CD14-positive monocyte (primary cell): ENCODE results near the gene MRGPRD. TPM values are rescaled to one million over a fixed set of nuclear protein-coding genes. Genes with fewer than 3 reads are reported as not detected.

Experiments
- DNase-seq, 3 donors: peaks; one replicate each; pipeline ENCODE4 v3.0.0-alpha.2; 2011 to 2022
- H2AFZ ChIP-seq: 2 replicates; pipeline ENCODE4 v1.6.0; 2012; ENCODE audit warnings: mild to moderate bottlenecking, low read depth, low read length, inconsistent platforms; ENCODE audit not compliant: insufficient read depth, poor library complexity, severe bottlenecking
- H3K27ac ChIP-seq, 2 donors: 1 replicate in 1 of 2; 2 replicates in 1 of 2; pipeline ENCODE4 v1.5.1; 2012 to 2013; ENCODE audit warnings: low read length in 2 of 2, control low read depth in 1 of 2, inconsistent platforms in 1 of 2, low read depth in 1 of 2, mild to moderate bottlenecking in 1 of 2
- H3K27me3 ChIP-seq, 2 donors: one replicate each; pipeline versions ENCODE4 v1.6.0 to v1.6.1; 2011 to 2013; ENCODE audit warnings: low read length in 2 of 2; ENCODE audit not compliant: control insufficient read depth in 2 of 2, insufficient read depth in 2 of 2
- H3K36me3 ChIP-seq, 2 donors: replicated peaks in 1 of 2; 1 replicate in 1 of 2; 2 replicates in 1 of 2; pipeline versions ENCODE4 v1.5.1 to v1.6.1; 2012 to 2013; ENCODE audit warnings: low read length in 2 of 2, control low read depth in 1 of 2, inconsistent platforms in 1 of 2, mild to moderate bottlenecking in 1 of 2; ENCODE audit not compliant: insufficient read depth in 2 of 2, control insufficient read depth in 1 of 2
- H3K4me1 ChIP-seq, 2 donors: 1 replicate in 1 of 2; 2 replicates in 1 of 2; pipeline versions ENCODE4 v1.5.1 to v1.6.1; 2012 to 2013; ENCODE audit warnings: low read length in 2 of 2, control low read depth in 1 of 2, inconsistent platforms in 1 of 2, mild to moderate bottlenecking in 1 of 2, moderate library complexity in 1 of 2; ENCODE audit not compliant: insufficient read depth in 2 of 2, control insufficient read depth in 1 of 2
- H3K4me2 ChIP-seq: replicated peaks from 2 replicates; pipeline ENCODE3; 2012; ENCODE audit warnings: low read length, moderate library complexity, mild to moderate bottlenecking; ENCODE audit not compliant: poor library complexity, severe bottlenecking; ENCODE audit errors: extremely low read depth
- H3K4me3 ChIP-seq, 3 experiments: fragments of 200-600 bp in 1 of 3; sonication (generic) in 1 of 3; replicated peaks in 1 of 3; 1 replicate in 2 of 3; 2 replicates in 1 of 3; pipeline ENCODE4 v1.5.1; 2011 to 2013; ENCODE audit warnings: low read length in 3 of 3, mild to moderate bottlenecking in 3 of 3, control low read depth in 2 of 3, low read depth in 2 of 3, inconsistent platforms in 1 of 3, moderate library complexity in 1 of 3
- H3K79me2 ChIP-seq: 2 replicates; pipeline ENCODE4 v1.6.0; 2012; ENCODE audit warnings: mild to moderate bottlenecking, control low read depth, inconsistent platforms, low read length, moderate library complexity; ENCODE audit not compliant: insufficient read depth
- H3K9ac ChIP-seq: 2 replicates; pipeline ENCODE4 v1.6.0; 2017; ENCODE audit warnings: low read length, mild to moderate bottlenecking; ENCODE audit not compliant: insufficient read depth, poor library complexity, severe bottlenecking
- H3K9me3 ChIP-seq, 2 donors: replicated peaks in 1 of 2; 1 replicate in 1 of 2; 2 replicates in 1 of 2; pipeline versions ENCODE4 v1.5.1 to v1.6.1; 2012 to 2013; ENCODE audit warnings: low read length in 2 of 2, control low read depth in 1 of 2; ENCODE audit not compliant: control insufficient read depth in 1 of 2, insufficient read depth in 1 of 2
- H4K20me1 ChIP-seq: 2 replicates; pipeline ENCODE4 v1.6.0; 2012; ENCODE audit warnings: mild to moderate bottlenecking, low read length, control low read depth, moderate library complexity; ENCODE audit not compliant: insufficient read depth
- H3K27ac Mint-ChIP-seq, 7 donors: one replicate each; pipeline ENCODE4 v1.8.0; 2020; ENCODE audit warnings: mild to moderate bottlenecking in 7 of 7, mixed read lengths in 7 of 7, moderate library complexity in 6 of 7, inconsistent platforms in 2 of 7
- H3K27me3 Mint-ChIP-seq, 3 donors: one replicate each; pipeline ENCODE4 v1.8.0; 2021 to 2022; ENCODE audit warnings: low read depth in 3 of 3, mild to moderate bottlenecking in 3 of 3, mixed read lengths in 3 of 3, moderate library complexity in 3 of 3, inconsistent platforms in 1 of 3
- H3K36me3 Mint-ChIP-seq, 2 donors: one replicate each; pipeline ENCODE4 v1.8.0; 2020; ENCODE audit warnings: mixed read lengths in 2 of 2, inconsistent platforms in 1 of 2, mild to moderate bottlenecking in 1 of 2
- H3K4me1 Mint-ChIP-seq: one replicate; pipeline ENCODE4 v1.8.0; 2020; ENCODE audit warnings: mild to moderate bottlenecking, mixed read lengths
- H3K4me3 Mint-ChIP-seq, 2 donors: one replicate each; pipeline ENCODE4 v1.8.0; 2020; ENCODE audit warnings: mild to moderate bottlenecking in 2 of 2, mixed read lengths in 2 of 2, moderate library complexity in 1 of 2
- H3K9me3 Mint-ChIP-seq, 7 donors: one replicate each; pipeline ENCODE4 v1.8.0; 2020 to 2022; ENCODE audit warnings: mixed read lengths in 7 of 7, mild to moderate bottlenecking in 6 of 7, moderate library complexity in 6 of 7, inconsistent platforms in 2 of 7
- CTCF ChIP-seq: fragments of 200-600 bp; IDR thresholded peaks from one replicate; pipeline ENCODE4 v1.8.0; 2022; ENCODE audit warnings: antibody characterized with exemption, mild to moderate bottlenecking
- WGBS: methylation state at CpG from one replicate; pipeline ENCODE4 v1.1.5; 2013; ENCODE audit warnings: missing lambda C conversion rate; ENCODE audit not compliant: insufficient coverage; 5-methylcytosine and 5-hydroxymethylcytosine counted together
- intact Hi-C, 2 donors: fragments of 100-400 bp; cut with micrococcal nuclease; formaldehyde crosslinking; loops; one replicate each; pipeline versions ENCODE4 v1.15.0 to v1.15.1; 2023
- polyA plus RNA-seq, 3 donors: library from polyadenylated mRNA; depleted of rRNA in 1 of 3; unstranded in 2 of 3; stranded (reverse) in 1 of 3; fragments of 300-500 nt in 2 of 3; fragments of >200 nt in 1 of 3; fragmentation: Illumina TruSeq in 2 of 3; gene quantifications; 1 replicate in 2 of 3; 2 replicates in 1 of 3; pipeline ENCODE4 v1.2.3, GENCODE V29; 2012 to 2021

Gene MRGPRD
- polyA plus RNA-seq, 3 donors, result not detected

GRCh38 chr11:69002110-69002569 lies 21.4 kb upstream of the MRGPRD start:
- no peak overlapping the region for H3K27ac ChIP-seq
- no peaks in the 10 kb centered on the region for H3K9me3 ChIP-seq
- H2AFZ ChIP-seq, result no peak overlapping the region
- intact Hi-C loops, result loop anchor here in 1 of 2 donors (10.0 kb wide), 1 partner anchor 83 kb away; no protein-coding TSS in a partner anchor
- no peaks in the 10 kb centered on the region for H3K4me1 ChIP-seq
- H4K20me1 ChIP-seq, result no peaks in the 10 kb centered on the region
- H3K9ac ChIP-seq, result no peak overlapping the region
- H3K79me2 ChIP-seq, result no peaks in the 10 kb centered on the region
- H3K4me3 Mint-ChIP-seq, result no peak overlapping the region
- H3K36me3 ChIP-seq, result no peaks in the 10 kb centered on the region
- H3K4me3 ChIP-seq, result no peak overlapping the region
- TF ChIP-seq CTCF, result no peak
- WGBS, result 73% methylated on average over 2 of the region's 6 CpGs
- H3K27me3 ChIP-seq, result no peaks in the 10 kb centered on the region
- no peak for DNase-seq
- no peaks in the 10 kb centered on the region for H3K36me3 Mint-ChIP-seq
- H3K27ac Mint-ChIP-seq, result peak overlapping the region in 1 of 7 donors; percentile 30
- peaks cover 0 to 2% (median 0%) of the 10 kb centered on the region in 7 donors for H3K9me3 Mint-ChIP-seq
- peaks cover 4% of the 10 kb centered on the region for H3K4me1 Mint-ChIP-seq
- H3K27me3 Mint-ChIP-seq, result peaks cover 15 to 36% (median 22%) of the 10 kb centered on the region in 3 donors
- no peak overlapping the region for H3K4me2 ChIP-seq

GRCh38 chr11:69001243-69002081 lies 20.7 kb upstream of the MRGPRD start:
- Histone ChIP-seq H3K36me3 (no peaks in the 10 kb centered on the region), H3K4me2 (no peak overlapping the region), H3K9ac (no peak overlapping the region), H3K79me2 (no peaks in the 10 kb centered on the region), H3K4me1 (no peaks in the 10 kb centered on the region), H3K27me3 (no peaks in the 10 kb centered on the region), H3K27ac (no peak overlapping the region), H3K9me3 (no peaks in the 10 kb centered on the region), H4K20me1 (no peaks in the 10 kb centered on the region), H3K4me3 (no peak overlapping the region), H2AFZ (no peak overlapping the region)
- Mint-ChIP-seq H3K4me3 (no peak overlapping the region), H3K36me3 (no peaks in the 10 kb centered on the region), H3K27me3 (peaks cover 13 to 33% (median 25%) of the 10 kb centered on the region in 3 donors), H3K27ac (peak overlapping the region in 1 of 7 donors; percentile 30), H3K9me3 (peaks cover 0 to 2% (median 0%) of the 10 kb centered on the region in 7 donors), H3K4me1 (peaks cover 4% of the 10 kb centered on the region)
- intact Hi-C loops, result loop anchor here in 1 of 2 donors (10.0 kb wide), 1 partner anchor 83 kb away; no protein-coding TSS in a partner anchor
- no peak for DNase-seq
- TF ChIP-seq CTCF, result peak; percentile 1
- WGBS, result 88% methylated on average over 15 of the region's 23 CpGs
